AG09309 (cell line): ENCODE results near the gene GUCA2B.

Experiments
- DNase-seq: peaks from one replicate; pipeline ENCODE4 v3.0.0-alpha.2; 2010; ENCODE audit warnings: low read depth
- H3K4me3 ChIP-seq: 2 replicates; pipeline ENCODE4 v1.5.1; 2011; ENCODE audit warnings: mild to moderate bottlenecking, low read depth, low read length, moderate library complexity; ENCODE audit not compliant: control insufficient read depth
- TF ChIP-seq, protein P1 (sequence below): IDR thresholded peaks from 2 replicates; pipeline ENCODE4 v1.5.1; 2011; ENCODE audit warnings: mild to moderate bottlenecking, low read depth, low read length, inconsistent platforms; ENCODE audit not compliant: insufficient read depth, control insufficient read depth; ENCODE audit errors: missing control alignments

The GUCA2B gene

GRCh38 chr1:42153624-42154023 lies 414 bp downstream of the GUCA2B start:
- TF ChIP-seq, protein P1, sequence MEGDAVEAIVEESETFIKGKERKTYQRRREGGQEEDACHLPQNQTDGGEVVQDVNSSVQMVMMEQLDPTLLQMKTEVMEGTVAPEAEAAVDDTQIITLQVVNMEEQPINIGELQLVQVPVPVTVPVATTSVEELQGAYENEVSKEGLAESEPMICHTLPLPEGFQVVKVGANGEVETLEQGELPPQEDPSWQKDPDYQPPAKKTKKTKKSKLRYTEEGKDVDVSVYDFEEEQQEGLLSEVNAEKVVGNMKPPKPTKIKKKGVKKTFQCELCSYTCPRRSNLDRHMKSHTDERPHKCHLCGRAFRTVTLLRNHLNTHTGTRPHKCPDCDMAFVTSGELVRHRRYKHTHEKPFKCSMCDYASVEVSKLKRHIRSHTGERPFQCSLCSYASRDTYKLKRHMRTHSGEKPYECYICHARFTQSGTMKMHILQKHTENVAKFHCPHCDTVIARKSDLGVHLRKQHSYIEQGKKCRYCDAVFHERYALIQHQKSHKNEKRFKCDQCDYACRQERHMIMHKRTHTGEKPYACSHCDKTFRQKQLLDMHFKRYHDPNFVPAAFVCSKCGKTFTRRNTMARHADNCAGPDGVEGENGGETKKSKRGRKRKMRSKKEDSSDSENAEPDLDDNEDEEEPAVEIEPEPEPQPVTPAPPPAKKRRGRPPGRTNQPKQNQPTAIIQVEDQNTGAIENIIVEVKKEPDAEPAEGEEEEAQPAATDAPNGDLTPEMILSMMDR = no peak
- H3K4me3 ChIP-seq = no peak overlapping the region
- DNase-seq = no peak

GRCh38 chr1:42154685-42155084 lies 1.5 kb downstream of the GUCA2B start:
- no peak overlapping the region for H3K4me3 ChIP-seq
- no peak for DNase-seq
- TF ChIP-seq, protein P1 = no peak

- no peak overlapping the region for H3K4me3 ChIP-seq
- DNase-seq = no peak
- TF ChIP-seq, protein P1 = no peak
Observed at GRCh38 chr1:42155362-42155761, 2.2 kb downstream of the GUCA2B start.

DNA sequence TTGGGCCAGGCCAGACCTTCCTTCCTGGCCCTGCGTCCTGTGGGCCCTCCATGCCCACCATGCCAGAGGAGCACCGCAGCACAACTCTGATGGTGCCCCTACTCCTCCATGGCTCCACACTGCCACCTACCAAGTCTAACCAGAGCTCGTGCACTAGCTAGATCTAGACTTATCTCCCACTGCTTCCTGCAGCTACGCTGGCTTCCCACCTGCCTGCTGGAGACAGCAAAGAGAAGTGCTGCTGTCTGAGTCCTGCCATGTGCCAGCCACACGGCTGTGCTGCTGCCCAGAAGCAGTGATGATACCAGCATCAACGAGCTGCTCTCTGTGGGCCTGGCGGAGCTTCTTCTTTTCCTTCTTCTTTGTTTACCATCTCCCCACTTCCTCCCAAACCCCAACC lies 4.5 kb downstream of the GUCA2B start:
- no peak for DNase-seq
- no peak overlapping the region for H3K4me3 ChIP-seq
- TF ChIP-seq, protein P1 = no peak

DNA sequence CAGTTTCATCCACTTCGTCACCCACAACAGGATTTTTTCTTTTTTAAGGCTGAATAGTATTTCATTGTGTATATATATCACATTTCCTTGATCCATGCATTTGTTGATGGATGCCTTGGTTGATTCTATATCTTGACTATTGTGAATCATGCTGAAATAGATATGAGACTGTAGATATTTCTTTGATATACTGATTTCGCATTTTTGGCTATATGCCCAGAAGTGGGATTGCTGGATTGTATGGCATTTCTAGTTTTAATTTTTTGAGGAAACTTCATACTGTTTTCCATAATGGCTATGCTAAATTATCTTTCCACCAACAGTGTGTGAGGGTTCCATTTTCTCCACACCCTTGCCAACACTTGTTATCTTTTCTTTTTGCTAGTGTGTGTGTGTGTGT lies 5.0 kb downstream of the GUCA2B start:
- H3K4me3 ChIP-seq = no peak overlapping the region
- TF ChIP-seq, protein P1 = no peak
- DNase-seq = no peak

DNA sequence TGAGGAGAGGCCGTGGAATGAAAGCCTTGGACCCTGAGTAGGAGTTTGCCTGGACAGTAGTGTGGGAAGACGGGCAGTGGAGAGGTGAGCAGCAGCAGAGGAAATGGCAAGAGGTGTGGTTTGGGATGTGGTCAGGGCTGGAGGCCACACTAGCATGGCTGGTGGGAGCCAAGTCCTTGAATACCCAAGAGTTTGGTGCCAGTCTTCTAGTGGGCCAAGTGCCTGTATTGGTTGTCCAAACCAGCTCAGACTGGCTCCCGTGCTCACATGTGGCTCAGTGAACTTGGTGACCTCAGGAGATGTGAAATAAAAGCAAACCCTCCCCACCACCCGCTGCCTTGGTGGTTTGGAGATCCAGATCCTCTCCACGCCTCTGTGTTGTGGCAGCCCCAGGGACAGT lies 9.0 kb downstream of the GUCA2B start:
- TF ChIP-seq, protein P1 = no peak
- H3K4me3 ChIP-seq = no peak overlapping the region
- DNase-seq = no peak

- DNase-seq = no peak
- TF ChIP-seq, protein P1 = no peak
Observed at GRCh38 chr1:42163114-42163513, 9.9 kb downstream of the GUCA2B start.

More at GRCh38 chr1:42163114-42163513, 9.9 kb downstream of the GUCA2B start:
- no peak overlapping the region for H3K4me3 ChIP-seq
